NB4 (cell line): ENCODE results near the gene DOLK.

Experiments used
- CTCF ChIP-seq: IDR thresholded peaks from one replicate; pipeline ENCODE4 v1.5.1; 2012; ENCODE audit warnings: low read depth, low read length
- POLR2A ChIP-seq: IDR thresholded peaks from 2 replicates; pipeline ENCODE4 v1.6.1; 2011; ENCODE audit warnings: mild to moderate bottlenecking; ENCODE audit not compliant: insufficient read length; ENCODE audit errors: extremely low read depth

DNA sequence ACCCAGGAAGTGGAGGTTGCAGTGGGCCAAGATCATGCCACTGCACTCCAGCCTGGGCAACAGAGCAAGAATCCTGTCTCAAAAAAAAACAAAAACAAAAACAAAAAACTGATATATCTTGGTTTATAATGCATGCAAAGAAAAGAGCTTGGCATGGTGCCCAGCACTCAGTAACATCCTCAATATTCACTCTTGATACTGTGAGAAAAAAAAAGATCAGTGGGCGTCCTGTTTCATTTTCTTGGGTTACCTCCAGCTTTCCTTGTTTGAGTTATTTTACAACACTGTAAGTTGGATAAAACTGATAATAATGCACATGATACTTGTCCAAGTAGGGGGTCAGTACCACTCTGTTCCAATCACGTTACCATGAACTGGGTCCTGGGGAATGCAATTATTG lies 18.8 kb downstream of the DOLK start:
- no peak for TF ChIP-seq CTCF
- no peak for TF ChIP-seq POLR2A
